Activated naive CD8-positive, alpha-beta T cell treated with anti-CD3 and anti-CD28 coated beads for 36 hours (primary cell): ENCODE measurements around the gene P2RY6. TPM values are rescaled to one million over a fixed set of nuclear protein-coding genes. Genes with fewer than 3 reads are reported as not detected.

Experiments used
- DNase-seq: peaks from one replicate; pipeline ENCODE4 v3.0.0; 2021
- H3K27ac Mint-ChIP-seq: one replicate; pipeline ENCODE4 v1.8.0; 2022; ENCODE audit warnings: mild to moderate bottlenecking, moderate library complexity, mixed read lengths
- H3K27me3 Mint-ChIP-seq: one replicate; pipeline ENCODE4 v1.8.0; 2022; ENCODE audit warnings: mild to moderate bottlenecking, mixed read lengths
- H3K36me3 Mint-ChIP-seq: one replicate; pipeline ENCODE4 v1.8.0; 2021; ENCODE audit warnings: mild to moderate bottlenecking, mixed read lengths
- H3K4me1 Mint-ChIP-seq: one replicate; pipeline ENCODE4 v1.8.0; 2021; ENCODE audit warnings: mixed read lengths
- H3K4me3 Mint-ChIP-seq: one replicate; pipeline ENCODE4 v1.8.0; 2022; ENCODE audit warnings: mild to moderate bottlenecking, moderate library complexity, mixed read lengths
- H3K9me3 Mint-ChIP-seq: one replicate; pipeline ENCODE4 v1.8.0; 2022; ENCODE audit warnings: mixed read lengths
- total RNA-seq, 2 experiments: library from RNA; stranded (reverse); gene quantifications; one replicate each; pipeline ENCODE4 v1.2.3, GENCODE V29; 2021

Gene P2RY6
- total RNA-seq, 2 experiments from 2014 or later = not detected

DNA sequence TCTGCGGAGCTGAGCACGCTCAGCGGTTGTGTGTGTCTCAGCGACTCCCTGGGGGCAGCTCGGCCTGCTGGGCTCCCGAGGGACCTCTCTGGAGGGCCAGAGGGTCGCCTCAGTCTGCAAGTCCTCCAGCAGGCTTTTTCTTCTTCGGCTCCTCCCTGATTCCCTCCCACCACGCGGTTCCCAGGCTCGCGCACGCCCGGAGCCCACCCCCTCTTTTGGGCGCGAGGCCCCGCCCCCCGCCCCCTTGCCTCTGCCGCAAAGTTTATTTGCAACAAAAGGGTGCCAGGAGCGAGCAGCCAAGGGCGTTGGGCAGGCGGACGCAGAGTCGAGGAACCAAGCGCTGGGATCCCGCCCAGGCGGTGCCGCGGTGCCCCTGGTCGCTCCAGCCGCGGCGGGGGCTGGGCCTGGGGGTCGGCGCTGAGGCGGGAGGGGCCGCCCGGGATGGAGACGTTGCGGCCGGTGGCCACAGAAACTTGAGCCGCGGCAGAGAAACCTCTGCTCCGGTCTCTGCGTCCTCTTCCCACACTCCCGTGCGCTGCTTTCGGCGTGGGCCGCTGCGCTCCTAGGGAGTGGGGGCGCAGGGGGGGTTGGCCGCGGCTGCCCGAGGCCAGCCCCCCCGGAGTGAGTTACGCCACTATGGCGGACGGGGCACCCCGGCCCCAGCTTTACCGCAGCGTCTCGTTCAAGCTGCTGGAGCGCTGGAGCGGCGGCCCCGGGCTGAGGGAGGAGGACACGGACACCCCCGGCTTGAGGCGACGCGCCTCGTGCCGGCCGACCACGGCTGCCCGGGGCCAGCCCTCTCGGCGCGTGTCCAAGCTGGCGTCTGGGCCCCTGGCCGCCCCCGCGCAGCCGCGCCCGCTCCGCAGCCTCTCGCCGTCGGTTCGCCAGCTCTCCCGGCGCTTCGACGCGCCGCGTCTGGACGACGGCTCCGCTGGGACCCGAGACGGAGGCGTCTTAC lies 36.1 kb downstream of the P2RY6 start, which contains the start of gene ARHGEF17:
TSS of gene ARHGEF17 (plus strand) at position 274 of the 958 bp plus-strand sequence. CDS start at position 637, 363 bp downstream.
- Mint-ChIP-seq H3K27ac (no peak within 1 kb of the TSS), H3K9me3 (no peaks in the 10 kb centered on the region), H3K4me1 (peaks cover 10% of the 10 kb centered on the region), H3K4me3 (peak within 1 kb of the TSS; percentile 88), H3K27me3 (peaks cover 37% of the 10 kb centered on the region), H3K36me3 (no peaks in the 10 kb centered on the region)
- DNase-seq = peak; percentile 40

- H3K9me3 Mint-ChIP-seq = no peaks in the 10 kb centered on the region
- DNase-seq = no peak
- peaks cover 10% of the 10 kb centered on the region for H3K4me1 Mint-ChIP-seq
- peaks cover 37% of the 10 kb centered on the region for H3K27me3 Mint-ChIP-seq
- H3K27ac Mint-ChIP-seq = no peak overlapping the region
- no peaks in the 10 kb centered on the region for H3K36me3 Mint-ChIP-seq
- H3K4me3 Mint-ChIP-seq = no peak overlapping the region
Measured at GRCh38 chr11:73308961-73309919, 37.1 kb downstream of the P2RY6 start.

DNA sequence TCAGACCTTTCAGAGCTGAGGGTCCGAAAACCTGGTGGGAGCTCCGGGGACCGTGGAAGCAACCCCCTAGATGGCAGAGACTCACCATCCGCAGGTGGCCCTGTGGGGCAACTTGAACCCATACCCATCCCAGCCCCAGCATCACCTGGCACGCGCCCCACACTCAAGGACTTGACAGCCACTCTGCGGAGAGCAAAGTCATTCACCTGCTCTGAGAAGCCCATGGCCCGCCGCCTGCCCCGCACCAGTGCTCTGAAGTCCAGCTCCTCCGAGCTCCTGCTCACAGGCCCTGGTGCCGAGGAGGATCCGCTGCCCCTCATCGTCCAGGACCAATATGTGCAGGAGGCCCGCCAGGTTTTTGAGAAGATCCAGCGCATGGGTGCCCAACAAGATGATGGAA lies 37.9 kb downstream of the P2RY6 start:
- Mint-ChIP-seq H3K27ac (no peak overlapping the region), H3K27me3 (peaks cover 36% of the 10 kb centered on the region), H3K4me1 (peaks cover 10% of the 10 kb centered on the region), H3K36me3 (no peaks in the 10 kb centered on the region), H3K4me3 (no peak overlapping the region), H3K9me3 (no peaks in the 10 kb centered on the region)
- DNase-seq = no peak

DNA sequence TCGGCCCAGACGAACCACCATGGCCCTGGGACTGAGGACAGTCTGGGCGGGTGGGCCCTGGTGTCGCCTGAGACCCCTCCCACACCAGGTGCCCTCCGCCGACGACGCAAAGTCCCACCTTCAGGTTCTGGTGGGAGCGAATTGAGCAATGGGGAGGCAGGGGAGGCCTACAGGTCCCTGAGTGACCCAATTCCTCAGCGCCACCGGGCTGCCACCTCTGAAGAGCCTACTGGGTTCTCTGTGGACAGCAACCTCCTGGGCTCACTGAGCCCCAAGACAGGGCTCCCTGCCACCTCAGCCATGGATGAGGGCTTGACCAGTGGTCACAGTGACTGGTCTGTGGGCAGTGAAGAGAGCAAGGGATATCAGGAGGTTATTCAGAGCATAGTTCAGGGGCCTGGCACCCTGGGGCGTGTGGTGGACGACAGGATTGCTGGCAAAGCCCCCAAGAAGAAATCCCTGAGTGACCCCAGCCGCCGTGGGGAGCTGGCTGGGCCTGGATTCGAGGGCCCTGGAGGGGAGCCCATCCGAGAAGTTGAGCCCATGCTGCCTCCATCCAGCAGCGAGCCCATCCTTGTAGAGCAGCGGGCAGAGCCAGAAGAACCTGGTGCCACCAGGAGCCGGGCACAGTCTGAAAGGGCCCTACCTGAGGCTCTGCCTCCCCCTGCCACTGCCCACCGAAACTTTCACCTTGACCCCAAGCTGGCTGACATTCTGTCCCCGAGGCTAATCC lies 38.7 kb downstream of the P2RY6 start:
- H3K4me1 Mint-ChIP-seq = peaks cover 10% of the 10 kb centered on the region
- H3K27me3 Mint-ChIP-seq = peaks cover 28% of the 10 kb centered on the region
- H3K4me3 Mint-ChIP-seq = no peak overlapping the region
- H3K9me3 Mint-ChIP-seq = no peaks in the 10 kb centered on the region
- no peak for DNase-seq
- no peak overlapping the region for H3K27ac Mint-ChIP-seq
- H3K36me3 Mint-ChIP-seq = no peaks in the 10 kb centered on the region

GRCh38 chr11:73311394-73311869 lies 39.3 kb downstream of the P2RY6 start:
- H3K9me3 Mint-ChIP-seq = no peaks in the 10 kb centered on the region
- peaks cover 8% of the 10 kb centered on the region for H3K4me1 Mint-ChIP-seq
- H3K27me3 Mint-ChIP-seq = peaks cover 22% of the 10 kb centered on the region
- no peak overlapping the region for H3K27ac Mint-ChIP-seq
- H3K4me3 Mint-ChIP-seq = no peak overlapping the region
- H3K36me3 Mint-ChIP-seq = no peaks in the 10 kb centered on the region
- DNase-seq = no peak

- H3K36me3 Mint-ChIP-seq = no peaks in the 10 kb centered on the region
Measured at GRCh38 chr11:73312036-73312435, 39.9 kb downstream of the P2RY6 start.

DNA sequence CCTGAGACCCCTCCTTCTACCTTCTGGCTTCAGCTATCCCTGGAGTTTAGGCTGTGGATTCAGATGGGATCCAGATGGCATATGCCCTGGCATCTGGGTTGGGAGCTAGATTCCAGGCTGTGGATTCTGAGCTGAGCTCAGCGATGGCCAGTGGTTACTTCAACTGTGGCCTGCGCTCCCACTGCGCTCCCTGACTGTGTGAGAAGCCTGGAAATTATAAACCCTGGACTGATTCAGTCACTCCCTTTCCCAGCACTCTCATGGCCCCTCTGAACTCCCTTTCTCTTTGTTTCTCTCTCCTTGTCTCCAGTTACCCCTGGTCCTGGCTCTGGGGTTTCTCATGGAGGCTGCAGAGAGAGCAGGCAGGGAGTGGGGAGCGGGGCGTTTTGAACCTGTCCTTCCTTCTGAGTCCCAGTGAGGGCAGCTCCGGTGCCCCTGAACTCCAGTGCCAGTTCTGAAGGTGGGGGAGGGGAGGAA lies 40.8 kb downstream of the P2RY6 start:
- no peaks in the 10 kb centered on the region for H3K36me3 Mint-ChIP-seq
- no peak overlapping the region for H3K27ac Mint-ChIP-seq
- peaks cover 12% of the 10 kb centered on the region for H3K27me3 Mint-ChIP-seq

More at GRCh38 chr11:73312036-73312435, 39.9 kb downstream of the P2RY6 start:
- Mint-ChIP-seq H3K27ac (no peak overlapping the region), H3K4me1 (peaks cover 3% of the 10 kb centered on the region), H3K4me3 (no peak overlapping the region), H3K27me3 (peaks cover 16% of the 10 kb centered on the region), H3K9me3 (no peaks in the 10 kb centered on the region)
- DNase-seq = no peak

GRCh38 chr11:73313652-73314051 lies 41.5 kb downstream of the P2RY6 start:
- no peaks in the 10 kb centered on the region for H3K4me1 Mint-ChIP-seq
- H3K27me3 Mint-ChIP-seq = peaks cover 12% of the 10 kb centered on the region
- DNase-seq = no peak
- H3K4me3 Mint-ChIP-seq = no peak overlapping the region
- H3K27ac Mint-ChIP-seq = no peak overlapping the region
- H3K36me3 Mint-ChIP-seq = no peaks in the 10 kb centered on the region
- H3K9me3 Mint-ChIP-seq = no peaks in the 10 kb centered on the region

More for the DNA sequence above, 40.8 kb downstream of the P2RY6 start:
- H3K9me3 Mint-ChIP-seq = no peaks in the 10 kb centered on the region
- DNase-seq = no peak
- H3K4me1 Mint-ChIP-seq = no peaks in the 10 kb centered on the region
- H3K4me3 Mint-ChIP-seq = no peak overlapping the region

- no peak for DNase-seq
- no peak overlapping the region for H3K4me3 Mint-ChIP-seq
- peaks cover 10% of the 10 kb centered on the region for H3K27me3 Mint-ChIP-seq
- no peaks in the 10 kb centered on the region for H3K9me3 Mint-ChIP-seq
- no peak overlapping the region for H3K27ac Mint-ChIP-seq
- no peaks in the 10 kb centered on the region for H3K36me3 Mint-ChIP-seq
- no peaks in the 10 kb centered on the region for H3K4me1 Mint-ChIP-seq
Measured at GRCh38 chr11:73314117-73314961, 42.2 kb downstream of the P2RY6 start.

GRCh38 chr11:73315293-73316020 lies 43.3 kb downstream of the P2RY6 start:
- H3K27me3 Mint-ChIP-seq = no peaks in the 10 kb centered on the region
- H3K4me3 Mint-ChIP-seq = no peak overlapping the region
- H3K27ac Mint-ChIP-seq = no peak overlapping the region
- no peak for DNase-seq
- no peaks in the 10 kb centered on the region for H3K9me3 Mint-ChIP-seq
- no peaks in the 10 kb centered on the region for H3K4me1 Mint-ChIP-seq
- no peaks in the 10 kb centered on the region for H3K36me3 Mint-ChIP-seq

DNA sequence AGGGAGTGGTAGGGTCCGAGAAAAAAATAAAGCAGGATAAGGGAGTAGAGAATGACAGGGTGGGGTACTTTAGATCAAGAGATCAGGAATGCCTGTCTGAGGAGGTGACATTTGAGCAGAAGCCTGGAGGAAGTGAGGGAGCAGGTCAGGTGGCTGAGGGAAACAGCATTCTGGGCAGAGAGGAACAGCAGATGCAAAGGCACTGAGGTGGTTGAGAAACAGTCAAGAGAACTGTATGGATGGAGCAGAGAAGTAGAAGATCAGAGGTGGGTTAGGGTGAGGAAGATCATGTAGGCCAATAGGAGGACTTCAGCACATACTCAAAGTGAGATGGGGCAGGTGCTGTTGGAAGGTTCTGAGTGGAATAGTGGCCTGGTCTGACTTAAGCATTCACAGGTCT lies 44.3 kb downstream of the P2RY6 start:
- no peak overlapping the region for H3K4me3 Mint-ChIP-seq
- peaks cover under 1% of the 10 kb centered on the region for H3K4me1 Mint-ChIP-seq
- H3K27ac Mint-ChIP-seq = no peak overlapping the region
- no peaks in the 10 kb centered on the region for H3K9me3 Mint-ChIP-seq
- DNase-seq = no peak
- H3K36me3 Mint-ChIP-seq = no peaks in the 10 kb centered on the region
- no peaks in the 10 kb centered on the region for H3K27me3 Mint-ChIP-seq

DNA sequence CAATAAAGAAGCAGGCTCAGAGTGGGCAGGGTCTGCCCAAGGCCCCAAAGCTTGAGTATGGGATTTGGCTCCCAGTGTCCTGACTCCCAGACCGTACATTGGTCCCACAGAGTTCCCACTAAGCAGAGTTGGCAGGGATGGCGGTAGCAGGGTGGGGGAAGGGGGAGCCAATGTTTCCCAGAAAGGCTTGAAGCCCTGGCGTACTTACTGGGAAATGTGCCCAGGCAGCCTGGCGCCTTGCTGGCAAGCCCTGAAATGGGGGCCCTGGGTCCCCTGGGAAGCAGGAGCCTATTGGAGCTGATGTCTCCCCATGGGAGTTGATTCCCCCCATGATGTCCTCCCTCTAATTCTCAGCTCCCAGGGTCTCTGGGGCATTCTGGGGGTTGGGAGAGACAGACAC lies 45.2 kb downstream of the P2RY6 start:
- peaks cover 8% of the 10 kb centered on the region for H3K4me1 Mint-ChIP-seq
- H3K36me3 Mint-ChIP-seq = no peaks in the 10 kb centered on the region
- no peak for DNase-seq
- H3K27ac Mint-ChIP-seq = no peak overlapping the region
- H3K4me3 Mint-ChIP-seq = no peak overlapping the region
- H3K27me3 Mint-ChIP-seq = no peaks in the 10 kb centered on the region
- H3K9me3 Mint-ChIP-seq = no peaks in the 10 kb centered on the region

GRCh38 chr11:73317803-73318202 lies 45.7 kb downstream of the P2RY6 start:
- peaks cover 8% of the 10 kb centered on the region for H3K4me1 Mint-ChIP-seq
- DNase-seq = no peak
- H3K27me3 Mint-ChIP-seq = no peaks in the 10 kb centered on the region
- no peak overlapping the region for H3K4me3 Mint-ChIP-seq
- H3K27ac Mint-ChIP-seq = no peak overlapping the region
- H3K36me3 Mint-ChIP-seq = no peaks in the 10 kb centered on the region
- H3K9me3 Mint-ChIP-seq = no peaks in the 10 kb centered on the region
